Vagina (tissue), 2 donors: ENCODE results near the gene ITGAV.

Experiments
- POLR2A ChIP-seq, 2 donors: fragments of 450-650 bp; IDR thresholded peaks; one replicate each; pipeline ENCODE4 v1.6.1; 2017; ENCODE audit warnings: antibody characterized with exemption in 2 of 2, mild to moderate bottlenecking in 2 of 2, moderate library complexity in 2 of 2
- POLR2AphosphoS5 ChIP-seq, 2 donors: sonication (generic); formaldehyde crosslinking; IDR thresholded peaks; one replicate each; pipeline ENCODE4 v1.9.0; 2017; ENCODE audit warnings: antibody characterized with exemption in 2 of 2, mild to moderate bottlenecking in 2 of 2, low read depth in 1 of 2; ENCODE audit not compliant: insufficient read depth in 1 of 2

DNA sequence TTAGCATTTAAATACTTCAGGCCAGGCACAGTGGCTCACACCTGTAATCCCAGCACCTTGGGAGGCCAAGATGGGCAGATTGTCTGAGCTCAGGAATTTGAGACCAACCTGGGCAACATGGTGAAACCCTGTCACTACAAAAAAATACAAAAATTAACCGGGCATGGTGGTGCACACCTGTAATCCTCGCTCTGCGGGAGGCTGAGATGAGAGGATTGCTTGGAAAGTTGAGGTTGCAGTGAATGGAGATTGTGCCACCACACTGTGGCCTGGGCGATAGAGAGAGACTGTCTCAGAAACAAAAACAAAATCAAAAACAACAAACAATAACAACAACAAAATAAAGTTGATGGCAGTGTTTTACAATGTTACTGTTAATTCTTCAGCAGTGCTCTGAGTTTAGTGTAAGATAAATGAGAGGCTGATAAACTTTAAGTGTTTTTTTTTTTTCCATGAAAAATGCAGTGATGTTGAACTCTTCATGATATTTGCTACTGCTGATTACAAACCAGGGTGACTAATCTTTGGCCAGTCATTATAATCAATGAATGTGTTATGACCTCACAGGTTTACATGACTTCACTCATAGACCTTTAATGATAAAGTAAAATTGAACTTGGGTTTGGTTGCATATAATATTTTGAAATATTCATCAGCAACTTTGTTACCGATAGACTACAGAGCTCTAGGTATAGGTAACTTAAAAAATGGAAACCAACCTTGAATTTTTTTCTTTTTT, 2.5 kb downstream of the ITGAV start:
- TF ChIP-seq POLR2AphosphoS5 (IDR thresholded peaks at IDR 0.05; ENCODE audit: insufficient read depth in 1 of 2, low read depth in 1 of 2) = no peak
- TF ChIP-seq POLR2A (IDR thresholded peaks at IDR 0.05) = no peak
